NCI-H2171 (cell line): Measurements from ENCODE around the gene JDP2.

Source experiments
- DNase-seq: peaks from one replicate; lab custom pipeline; 2025; lab: John Stamatoyannopoulos, UW

Gene JDP2

DNA sequence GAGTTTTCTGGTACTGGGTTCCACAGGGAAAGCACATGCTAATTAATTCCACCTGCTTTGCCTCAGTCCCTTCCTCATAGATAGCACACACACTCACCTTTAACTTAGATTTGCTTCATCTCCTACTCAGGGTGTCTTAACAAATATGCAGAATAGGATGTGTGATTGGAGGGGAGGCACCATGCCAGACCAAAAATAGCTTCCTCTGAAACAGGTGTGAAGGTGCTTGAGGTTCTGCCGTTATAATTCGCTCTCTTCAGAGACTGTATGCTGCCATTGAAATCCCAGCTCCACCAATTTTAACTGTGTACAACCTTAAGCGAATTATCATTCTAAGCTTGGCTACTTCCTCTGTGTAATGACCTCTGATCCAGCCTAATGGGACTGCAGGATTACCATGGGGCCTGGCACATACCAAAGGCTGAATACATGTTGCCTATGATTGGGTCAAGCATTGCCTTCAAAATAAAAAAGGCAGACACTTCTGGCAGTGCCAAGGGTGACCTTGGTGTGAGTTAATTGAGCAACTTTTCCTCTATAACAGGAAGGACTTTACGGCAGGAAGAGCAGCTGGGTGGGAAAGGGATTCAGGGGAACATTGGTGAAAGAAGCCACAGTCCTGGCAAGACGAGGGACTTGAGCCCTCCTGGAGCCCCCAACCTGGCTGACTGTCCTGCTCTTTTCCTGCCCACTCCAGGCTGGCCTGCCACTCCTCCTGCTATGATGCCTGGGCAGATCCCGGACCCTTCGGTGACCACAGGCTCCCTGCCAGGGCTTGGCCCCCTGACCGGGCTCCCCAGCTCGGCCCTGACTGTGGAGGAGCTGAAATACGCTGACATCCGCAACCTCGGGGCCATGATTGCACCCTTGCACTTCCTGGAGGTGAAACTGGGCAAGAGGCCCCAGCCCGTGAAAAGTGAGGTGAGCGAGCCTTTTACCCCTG lies 9.7 kb downstream of the JDP2 start:
- DNase-seq = no peak

DNA sequence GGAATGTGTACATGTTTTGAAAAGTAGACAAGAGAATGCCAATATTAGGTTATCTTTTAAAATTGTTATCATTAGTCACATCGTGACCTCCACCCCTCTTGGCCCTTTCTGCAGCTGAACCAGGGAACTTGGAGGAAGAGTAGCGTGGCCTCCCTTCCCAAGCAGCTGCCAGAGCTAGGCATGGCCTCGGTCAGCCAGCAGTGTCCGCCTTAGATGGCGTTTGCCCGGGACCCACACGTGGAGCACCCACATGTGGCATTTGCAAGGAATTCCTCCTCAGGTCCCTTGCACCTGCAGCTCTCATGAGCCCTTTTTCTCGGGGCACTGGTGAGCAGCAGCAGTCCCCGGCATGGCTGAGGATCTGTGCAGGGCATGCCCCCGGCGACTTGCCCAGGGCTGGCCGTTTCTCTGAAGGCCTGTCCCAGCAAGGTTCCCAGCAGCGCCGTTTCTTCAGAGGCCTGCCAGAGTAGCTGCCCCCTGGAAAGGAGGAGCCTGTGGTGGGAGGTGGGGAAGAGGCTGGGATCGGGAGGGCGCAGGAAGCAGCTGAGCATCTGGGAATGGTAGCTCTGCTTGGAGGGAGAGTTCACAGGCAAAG lies 10.8 kb downstream of the JDP2 start:
- no peak for DNase-seq

GRCh38 chr14:75439989-75440388 lies 12.2 kb downstream of the JDP2 start:
- no peak for DNase-seq

DNA sequence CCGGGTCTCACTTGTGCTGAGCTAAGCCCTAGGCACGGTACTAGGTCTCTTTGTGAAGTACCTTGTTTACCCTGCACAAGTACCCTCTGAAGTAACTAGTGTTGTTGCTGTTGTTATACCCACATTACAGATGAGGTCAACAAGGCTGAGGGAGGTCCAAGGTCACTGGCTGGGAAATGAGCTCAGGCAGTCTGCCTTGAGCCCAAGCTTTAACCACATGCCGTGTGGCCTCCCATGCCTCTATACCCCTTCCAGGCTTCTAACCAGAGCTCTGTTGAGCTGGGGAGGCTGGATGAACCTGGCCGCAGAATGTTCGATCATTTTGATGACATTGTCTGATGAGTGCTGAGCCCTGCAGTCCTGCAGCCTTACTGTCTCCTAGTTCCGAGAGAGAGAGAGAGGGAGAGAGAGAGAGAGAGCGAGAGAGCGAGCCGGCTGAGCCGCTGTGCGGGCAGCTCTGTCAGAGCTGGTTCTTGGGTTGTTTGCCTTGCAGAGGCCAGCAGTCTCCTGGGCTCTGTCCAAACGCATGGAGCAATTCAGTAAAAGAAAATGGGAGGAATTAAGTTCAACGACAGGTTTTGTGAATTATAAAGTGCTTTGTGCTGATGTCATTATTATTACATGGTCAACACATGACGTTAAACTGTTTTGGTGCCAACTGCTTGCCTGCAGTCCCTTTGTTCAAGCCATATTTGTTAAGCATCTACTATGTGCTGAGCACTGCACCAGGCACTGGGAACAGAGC lies 13.1 kb downstream of the JDP2 start:
- no peak for DNase-seq

DNA sequence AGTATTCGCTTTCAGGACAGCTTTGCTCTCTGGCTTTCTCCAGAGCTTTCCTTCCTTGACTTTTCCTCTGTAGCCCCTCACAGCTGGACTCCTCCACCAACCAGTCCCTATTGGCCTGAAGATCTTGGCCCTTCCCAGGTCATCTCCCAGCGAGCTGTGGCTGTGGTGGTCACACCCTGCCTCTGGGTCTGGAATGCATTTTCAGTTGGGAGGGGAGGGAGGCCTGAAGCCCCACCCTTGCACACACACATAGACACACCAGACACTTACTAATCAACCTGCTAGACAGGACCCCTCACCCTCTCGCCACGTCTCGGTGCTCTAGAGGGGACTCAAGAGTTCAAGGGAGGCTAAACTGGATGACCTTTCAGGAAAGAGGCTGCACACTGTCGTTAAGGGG lies 13.9 kb downstream of the JDP2 start:
- no peak for DNase-seq

- no peak for DNase-seq
Observed at GRCh38 chr14:75442166-75442565, 14.3 kb downstream of the JDP2 start.

DNA sequence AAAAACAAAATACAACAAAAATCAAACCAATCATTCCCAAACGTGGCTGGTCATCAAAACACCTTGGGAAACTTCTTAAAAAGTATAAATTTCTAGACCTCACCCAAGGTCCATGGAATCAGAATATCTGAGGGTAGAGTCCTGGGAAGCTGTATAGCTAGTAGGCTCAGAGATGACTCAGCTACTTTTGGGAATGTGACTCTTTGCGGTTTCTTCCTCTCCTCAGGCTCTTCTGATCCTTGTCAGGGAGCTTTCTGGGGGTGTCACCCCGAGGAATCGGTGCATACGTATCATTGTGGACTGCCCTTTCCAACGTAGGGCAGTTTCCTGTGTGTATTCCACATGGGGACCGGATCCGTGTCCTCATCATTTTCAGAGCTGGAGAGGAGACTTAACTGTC lies 14.8 kb downstream of the JDP2 start:
- DNase-seq = no peak

GRCh38 chr14:75443203-75443969 lies 15.6 kb downstream of the JDP2 start:
- no peak for DNase-seq

DNA sequence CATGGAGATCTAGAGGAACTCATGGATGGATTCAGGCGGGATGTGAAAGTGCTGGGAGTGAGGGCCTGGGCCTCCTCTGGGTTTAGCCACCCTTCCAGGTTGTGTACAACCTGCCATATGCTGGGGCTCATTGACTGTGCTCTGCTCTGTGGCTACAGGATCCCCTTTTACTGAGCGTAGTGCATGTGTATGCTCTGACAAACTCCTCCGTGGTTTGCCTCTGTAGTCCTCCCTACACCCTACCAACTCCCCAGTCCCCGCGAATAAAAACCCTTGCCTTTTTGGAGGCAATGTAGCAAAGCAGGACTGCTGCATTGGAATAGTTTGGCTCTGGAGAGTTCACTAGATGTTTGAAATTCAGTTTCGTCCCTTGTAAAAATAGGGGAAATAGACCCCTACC lies 17.4 kb downstream of the JDP2 start:
- DNase-seq = no peak

- no peak for DNase-seq
Observed at GRCh38 chr14:75445963-75446362, 18.1 kb downstream of the JDP2 start.

- no peak for DNase-seq
Observed at GRCh38 chr14:75446447-75446846, 18.6 kb downstream of the JDP2 start.

DNA sequence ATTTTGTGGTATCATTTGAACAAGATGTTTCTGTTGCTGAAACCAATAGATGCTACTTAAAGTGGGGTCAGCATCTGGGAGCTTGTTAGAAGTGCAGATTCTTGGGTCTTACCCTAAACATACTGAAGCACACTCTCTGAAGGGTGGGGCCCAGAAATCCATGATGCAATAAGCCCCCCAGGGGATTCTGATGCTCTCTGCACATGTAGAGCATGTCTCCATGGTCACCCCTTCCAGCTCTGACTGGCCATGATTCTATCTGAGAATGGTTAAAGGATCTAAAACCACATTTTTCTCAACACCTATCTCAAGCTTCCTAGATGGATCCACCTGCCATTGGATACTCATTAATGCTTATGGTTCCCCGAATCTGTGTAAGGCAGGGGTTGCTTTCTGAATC lies 20.4 kb downstream of the JDP2 start:
- no peak for DNase-seq

DNA sequence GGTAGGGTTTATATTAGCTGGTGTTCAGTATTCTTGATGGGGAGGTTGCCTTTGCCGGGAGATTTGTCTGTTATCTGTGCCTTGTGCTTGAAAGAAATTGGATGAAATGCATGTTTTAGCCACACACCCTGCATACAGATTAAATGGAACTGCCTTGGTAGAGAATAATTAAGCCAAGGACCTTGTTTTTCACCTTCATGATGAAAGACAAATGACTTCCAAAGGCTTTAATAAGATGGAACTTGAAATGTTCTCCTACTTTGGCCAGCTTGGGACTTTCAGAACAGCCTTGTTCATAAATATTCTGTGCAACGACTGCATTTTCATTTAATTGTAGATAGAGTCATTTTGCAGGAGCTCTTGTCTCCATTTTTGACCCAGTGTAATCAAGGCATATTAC lies 21.2 kb downstream of the JDP2 start:
- DNase-seq = no peak

DNA sequence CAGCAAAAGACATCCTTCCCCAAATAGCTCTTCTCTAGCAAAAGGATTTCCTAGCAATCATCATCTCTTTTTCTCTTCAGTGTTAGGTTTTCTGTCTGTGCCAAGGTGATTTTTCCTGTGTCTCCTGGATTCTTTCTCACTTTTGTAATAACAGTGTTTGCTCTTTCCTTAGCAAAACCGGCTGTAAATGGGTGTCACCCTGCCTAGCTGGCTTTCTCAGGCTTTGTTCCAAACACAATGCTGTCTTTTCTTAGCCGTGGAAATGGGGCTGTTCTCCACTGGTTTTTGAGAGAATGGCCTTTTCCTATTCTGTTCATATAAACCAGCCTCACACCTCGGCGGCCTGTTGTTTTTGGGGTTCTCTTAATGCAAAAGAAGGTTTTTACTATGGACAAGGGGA lies 21.9 kb downstream of the JDP2 start:
- no peak for DNase-seq

GRCh38 chr14:75450381-75451276 lies 22.8 kb downstream of the JDP2 start:
- DNase-seq = no peak

- DNase-seq = no peak
Observed at GRCh38 chr14:75452324-75452723, 24.5 kb downstream of the JDP2 start.

DNA sequence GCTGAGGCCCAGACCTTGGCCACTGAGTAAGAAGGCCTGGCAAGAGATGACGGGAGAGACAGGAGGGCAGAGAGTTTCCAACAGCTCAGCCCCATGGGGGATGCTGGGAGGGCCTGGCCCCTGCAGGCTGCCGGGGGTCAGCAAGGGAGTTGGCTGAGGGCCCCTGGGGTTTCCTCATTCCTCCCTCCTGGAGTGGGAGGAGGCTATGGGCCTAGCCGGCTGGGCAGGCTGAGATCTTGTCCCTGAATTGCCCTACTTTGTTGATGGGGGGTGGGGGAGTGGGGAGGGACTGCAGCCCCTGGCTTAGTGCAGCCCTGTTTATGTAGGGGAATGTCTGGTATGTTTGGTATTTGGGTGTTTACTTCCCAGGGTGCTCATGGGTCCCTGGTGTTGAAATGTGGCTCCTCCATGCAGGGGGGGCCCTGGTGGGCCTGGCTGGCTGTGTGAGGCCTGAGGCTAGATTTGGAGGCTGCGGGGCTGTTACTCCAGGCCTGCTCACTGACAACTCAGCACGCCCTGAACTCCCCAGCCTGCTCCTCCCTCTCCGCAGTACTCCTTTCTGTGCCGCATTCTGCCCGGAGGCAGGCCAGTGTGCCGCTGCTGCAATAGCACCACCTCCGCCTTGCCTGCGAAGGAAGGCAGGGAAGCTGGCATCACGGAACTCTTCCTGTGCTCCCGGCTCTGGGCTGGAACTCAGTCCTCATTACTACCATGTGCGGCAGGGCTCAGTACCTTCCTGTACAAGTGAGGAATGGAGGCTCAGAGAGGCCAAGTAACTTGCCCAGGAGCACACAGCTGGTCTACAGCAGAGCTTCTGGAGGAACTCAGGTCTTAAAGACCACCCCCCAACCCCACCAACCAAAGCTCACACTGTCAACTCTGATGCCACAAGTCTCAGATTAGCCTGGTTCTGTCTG lies 25.3 kb downstream of the JDP2 start:
- DNase-seq = no peak

DNA sequence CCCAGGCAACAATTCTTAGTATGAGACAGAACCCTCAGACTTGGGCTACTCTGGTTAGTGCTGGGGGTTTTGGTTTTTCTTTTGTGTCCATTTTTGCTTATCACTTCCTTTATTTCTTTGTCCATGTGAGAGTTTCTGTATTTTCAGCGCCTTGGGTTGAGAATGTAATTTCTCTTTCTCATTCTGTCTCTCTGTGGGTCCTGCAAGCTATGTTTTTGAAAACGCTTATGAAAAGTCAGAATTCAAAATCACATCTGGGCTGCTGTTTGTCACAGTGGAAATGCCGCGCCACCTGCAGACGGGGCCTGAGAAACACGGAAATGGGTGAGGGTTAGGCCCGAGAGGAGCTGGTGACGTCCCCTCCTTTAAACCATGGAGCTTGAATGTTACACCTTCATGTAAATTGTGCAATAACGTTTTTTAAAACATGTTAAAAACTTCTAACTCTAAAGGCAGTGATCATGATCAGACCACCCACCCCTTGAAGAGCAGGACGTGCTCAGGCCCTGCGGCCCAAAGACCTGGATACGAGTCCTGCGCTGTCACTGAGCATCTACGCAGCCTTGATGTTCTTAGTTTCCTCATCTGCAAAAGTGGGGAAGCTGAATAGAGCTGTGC lies 26.1 kb downstream of the JDP2 start:
- no peak for DNase-seq

DNA sequence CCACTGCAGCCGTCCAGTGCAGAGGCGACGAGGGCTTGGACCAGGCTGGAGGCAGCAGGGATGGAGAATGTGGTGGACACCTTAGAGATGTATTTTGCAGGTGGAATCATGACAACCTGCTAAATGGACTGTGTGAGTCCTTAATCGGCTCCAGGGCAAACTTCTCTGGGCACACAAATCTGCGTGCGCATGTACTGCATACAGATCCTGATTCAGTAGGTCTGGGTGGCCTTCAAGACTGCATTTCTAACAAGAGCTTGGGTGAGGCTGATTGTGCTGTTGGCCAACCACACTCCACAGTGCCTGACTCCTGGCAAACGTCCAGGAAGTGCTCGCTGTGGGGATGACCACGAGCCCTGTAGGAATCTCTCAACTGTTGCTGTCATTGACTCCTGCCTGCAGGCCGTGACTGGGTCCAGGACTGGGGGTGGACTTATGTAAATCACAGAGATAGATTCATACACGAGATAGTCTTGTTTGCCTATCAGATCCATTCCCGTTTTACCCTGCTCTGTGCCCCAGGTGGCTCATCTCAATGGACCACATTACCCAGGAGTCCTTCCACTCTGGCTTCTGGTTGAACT lies 27.2 kb downstream of the JDP2 start:
- no peak for DNase-seq
